ACC112 (cell line): ENCODE data around the gene TREX2.

Experiments
- H2AFZ ChIP-seq: fragments of 200-600 bp; sonication (generic); one replicate; pipeline ENCODE4 v1.6.0; 2017; ENCODE audit warnings: antibody characterized with exemption, low read length; ENCODE audit not compliant: unreplicated experiment
- H3K27ac ChIP-seq: fragments of 200-600 bp; sonication (generic); 2 replicates; pipeline ENCODE4 v1.5.1; 2014; ENCODE audit warnings: low read depth, mild to moderate bottlenecking, antibody characterized with exemption, low read length, moderate library complexity
- H3K27me3 ChIP-seq: fragments of 200-600 bp; sonication (generic); 2 replicates; pipeline ENCODE4 v1.6.1; 2014; ENCODE audit warnings: mild to moderate bottlenecking, antibody characterized with exemption, low read length, moderate library complexity, mixed read lengths; ENCODE audit not compliant: insufficient read depth
- H3K36me3 ChIP-seq: fragments of 200-600 bp; sonication (generic); 2 replicates; pipeline ENCODE4 v1.6.1; 2016; ENCODE audit warnings: mild to moderate bottlenecking, antibody characterized with exemption, low read length, moderate library complexity, mixed read lengths; ENCODE audit not compliant: insufficient read depth
- H3K4me1 ChIP-seq: fragments of 200-600 bp; sonication (generic); one replicate; pipeline ENCODE4 v1.6.1; 2016; ENCODE audit warnings: low read length, mixed read lengths; ENCODE audit not compliant: insufficient read depth, unreplicated experiment, control insufficient read depth
- H3K4me3 ChIP-seq: fragments of 200-600 bp; sonication (generic); 2 replicates; pipeline ENCODE4 v1.5.1; 2014; ENCODE audit warnings: mild to moderate bottlenecking, low read depth, low read length
- H3K79me2 ChIP-seq: fragments of 200-600 bp; sonication (generic); one replicate; pipeline ENCODE4 v1.6.0; 2016; ENCODE audit warnings: low read length; ENCODE audit not compliant: control insufficient read depth, unreplicated experiment, insufficient read depth

The TREX2 gene

GRCh38 chrX:153488231-153488914 lies 42.5 kb upstream of the TREX2 start:
- Histone ChIP-seq H3K79me2 (no peaks in the 10 kb centered on the region), H3K4me1 (peaks cover 34% of the 10 kb centered on the region), H3K27ac (peak overlapping the region; percentile 72), H2AFZ (peak overlapping the region; percentile 38), H3K36me3 (no peaks in the 10 kb centered on the region), H3K4me3 (peak overlapping the region; percentile 45), H3K27me3 (no peaks in the 10 kb centered on the region)

- H3K27ac ChIP-seq: peak overlapping the region; percentile 72
- H3K4me1 ChIP-seq: peaks cover 30% of the 10 kb centered on the region
Observed at GRCh38 chrX:153487590-153488071, 41.8 kb upstream of the TREX2 start.

DNA sequence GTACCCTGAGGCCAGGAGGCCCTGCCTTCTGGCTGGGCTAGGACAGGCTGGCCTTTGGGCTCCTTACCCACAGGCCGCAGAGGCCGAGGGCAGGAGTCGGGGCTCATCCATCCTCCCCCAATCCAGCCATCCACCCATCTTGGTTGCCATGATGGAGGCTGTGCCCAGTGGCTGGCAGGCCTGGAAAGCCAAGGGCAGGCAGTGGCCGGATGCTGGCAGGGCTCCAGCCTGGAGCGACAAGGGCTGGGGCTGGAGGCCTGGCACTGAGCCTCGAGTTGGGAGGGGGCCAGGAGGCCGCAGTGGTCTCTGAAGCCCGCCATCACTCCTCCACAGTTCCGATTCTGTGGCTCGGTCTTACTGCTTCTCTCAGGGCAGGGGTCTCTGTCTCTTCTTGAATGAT lies 40.3 kb upstream of the TREX2 start:
- Histone ChIP-seq H3K79me2 (no peaks in the 10 kb centered on the region), H2AFZ (no peak overlapping the region), H3K4me1 (peaks cover 25% of the 10 kb centered on the region), H3K4me3 (no peak overlapping the region), H3K27ac (no peak overlapping the region), H3K27me3 (no peaks in the 10 kb centered on the region), H3K36me3 (no peaks in the 10 kb centered on the region)

More at GRCh38 chrX:153487590-153488071, 41.8 kb upstream of the TREX2 start:
- no peaks in the 10 kb centered on the region for H3K27me3 ChIP-seq
- H3K36me3 ChIP-seq: no peaks in the 10 kb centered on the region
- H3K79me2 ChIP-seq: no peaks in the 10 kb centered on the region
- peak overlapping the region; percentile 38 for H2AFZ ChIP-seq
- peak overlapping the region; percentile 45 for H3K4me3 ChIP-seq

GRCh38 chrX:153485396-153486080 lies 39.7 kb upstream of the TREX2 start:
- Histone ChIP-seq H3K79me2 (no peaks in the 10 kb centered on the region), H3K27ac (no peak overlapping the region), H3K36me3 (no peaks in the 10 kb centered on the region), H3K4me1 (peaks cover 25% of the 10 kb centered on the region), H2AFZ (no peak overlapping the region), H3K4me3 (no peak overlapping the region), H3K27me3 (no peaks in the 10 kb centered on the region)

- Histone ChIP-seq H2AFZ (no peak overlapping the region), H3K27ac (no peak overlapping the region), H3K4me3 (no peak overlapping the region), H3K36me3 (no peaks in the 10 kb centered on the region), H3K4me1 (peaks cover 10% of the 10 kb centered on the region), H3K79me2 (no peaks in the 10 kb centered on the region), H3K27me3 (no peaks in the 10 kb centered on the region)
Observed at GRCh38 chrX:153482376-153483015, 36.6 kb upstream of the TREX2 start.

DNA sequence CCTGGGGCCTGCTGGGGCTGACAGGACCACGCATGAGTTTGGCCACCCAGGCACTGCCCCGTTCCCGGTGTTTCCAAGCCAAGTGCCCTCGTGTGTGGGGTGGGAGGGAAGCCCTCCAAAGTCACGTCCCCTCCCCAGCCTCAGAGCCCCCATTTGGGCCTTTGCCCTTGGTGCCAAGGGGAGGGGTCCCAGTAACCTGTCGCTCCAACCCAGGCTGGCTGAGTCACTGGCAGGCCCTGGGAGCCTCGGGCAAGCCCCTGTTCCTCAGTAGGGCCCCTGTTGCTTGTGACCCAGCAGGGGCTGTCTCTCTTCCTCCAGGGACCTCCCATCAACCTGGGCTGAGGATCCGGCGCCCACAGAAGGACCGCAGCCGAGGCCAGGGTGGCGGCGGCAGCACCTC lies 35.2 kb upstream of the TREX2 start:
- Histone ChIP-seq H3K27me3 (no peaks in the 10 kb centered on the region), H3K4me3 (no peak overlapping the region), H3K36me3 (no peaks in the 10 kb centered on the region), H3K27ac (no peak overlapping the region), H3K4me1 (peaks cover 18% of the 10 kb centered on the region), H3K79me2 (no peaks in the 10 kb centered on the region), H2AFZ (no peak overlapping the region)

DNA sequence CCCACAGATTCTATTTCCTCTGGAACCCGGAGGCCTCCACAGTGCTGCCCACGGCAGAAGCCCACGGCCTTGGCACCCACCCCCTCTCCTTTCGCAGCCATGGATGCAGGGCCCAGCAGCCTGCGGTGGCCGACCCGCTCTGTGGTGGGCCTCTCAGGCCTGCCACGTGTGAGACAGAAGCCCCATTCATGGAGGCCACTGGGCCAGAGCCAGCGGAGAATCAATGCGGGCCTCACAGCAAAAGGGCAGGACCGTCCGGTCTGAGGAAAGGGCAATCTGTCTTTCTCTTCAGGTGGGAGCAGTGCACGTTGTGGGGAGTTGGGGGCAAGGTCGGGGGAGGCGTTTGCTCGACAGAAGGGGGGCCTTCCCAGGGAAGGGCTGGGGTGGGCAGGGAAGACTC lies 32.9 kb upstream of the TREX2 start:
- no peak overlapping the region for H3K4me3 ChIP-seq
- H3K79me2 ChIP-seq: no peaks in the 10 kb centered on the region
- H2AFZ ChIP-seq: no peak overlapping the region
- H3K27ac ChIP-seq: no peak overlapping the region
- no peaks in the 10 kb centered on the region for H3K27me3 ChIP-seq
- H3K36me3 ChIP-seq: no peaks in the 10 kb centered on the region
- H3K4me1 ChIP-seq: peaks cover 34% of the 10 kb centered on the region

DNA sequence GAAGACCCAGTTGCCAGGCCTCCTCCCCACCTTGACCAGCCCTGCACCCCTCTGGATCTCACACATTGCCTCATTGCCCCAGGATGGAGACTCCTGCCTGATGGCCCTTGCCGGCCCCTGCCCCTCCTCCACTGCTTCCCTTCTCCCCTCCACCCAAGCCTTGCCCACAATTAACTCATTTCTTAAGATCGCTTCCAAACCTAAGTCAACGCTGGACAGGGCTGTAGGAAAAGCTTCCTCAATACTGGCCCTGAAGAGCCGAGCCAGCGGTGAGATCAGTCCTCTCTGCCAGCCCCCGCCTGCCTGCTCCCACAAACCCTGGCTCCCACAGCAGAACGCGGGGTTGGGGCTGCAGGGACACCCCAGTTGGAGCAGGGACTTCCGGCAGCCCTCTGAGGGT lies 32.0 kb upstream of the TREX2 start:
- H3K4me3 ChIP-seq: no peak overlapping the region
- H3K4me1 ChIP-seq: peaks cover 34% of the 10 kb centered on the region
- H2AFZ ChIP-seq: no peak overlapping the region
- H3K27ac ChIP-seq: no peak overlapping the region
- no peaks in the 10 kb centered on the region for H3K27me3 ChIP-seq
- H3K79me2 ChIP-seq: no peaks in the 10 kb centered on the region
- H3K36me3 ChIP-seq: no peaks in the 10 kb centered on the region

DNA sequence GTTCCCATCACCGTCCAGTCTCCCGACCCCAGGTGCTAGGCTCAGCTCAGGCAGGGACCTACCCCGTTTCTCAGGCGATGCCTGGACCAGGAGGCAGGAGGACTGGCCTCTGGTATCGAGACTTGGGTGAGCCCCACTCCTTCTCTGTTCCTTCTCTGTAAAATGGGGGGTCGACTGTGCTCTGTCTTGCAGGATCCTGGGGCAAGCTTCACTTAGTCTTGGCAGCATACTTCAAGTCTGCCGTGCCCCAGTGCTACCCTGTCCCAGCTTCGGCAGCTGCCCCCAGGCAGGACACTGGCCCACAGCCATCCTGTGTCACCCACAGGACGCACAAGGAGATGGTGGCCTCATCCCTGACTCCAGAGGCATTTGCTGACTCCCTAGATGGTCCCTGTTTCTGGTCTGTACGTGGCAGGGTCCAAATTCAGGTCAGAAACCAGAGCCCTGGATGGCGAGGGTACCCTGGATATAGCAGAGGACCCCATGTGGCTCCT lies 31.6 kb upstream of the TREX2 start:
- peaks cover 34% of the 10 kb centered on the region for H3K4me1 ChIP-seq
- no peaks in the 10 kb centered on the region for H3K27me3 ChIP-seq
- no peaks in the 10 kb centered on the region for H3K36me3 ChIP-seq
- H3K79me2 ChIP-seq: no peaks in the 10 kb centered on the region
- H3K4me3 ChIP-seq: no peak overlapping the region
- H3K27ac ChIP-seq: peak overlapping the region; percentile 45; the same call in 1 of the 2 replicates
- H2AFZ ChIP-seq: no peak overlapping the region

GRCh38 chrX:153476666-153477363 lies 31.0 kb upstream of the TREX2 start:
- H3K4me3 ChIP-seq: no peak overlapping the region
- peaks cover 34% of the 10 kb centered on the region for H3K4me1 ChIP-seq
- no peaks in the 10 kb centered on the region for H3K79me2 ChIP-seq
- no peak overlapping the region for H2AFZ ChIP-seq
- H3K36me3 ChIP-seq: no peaks in the 10 kb centered on the region
- H3K27me3 ChIP-seq: no peaks in the 10 kb centered on the region
- H3K27ac ChIP-seq: peak overlapping the region; percentile 45
